GF-D8 (cell line): ENCODE data around the gene HOXA1.

ENCODE experiments used
- DNase-seq: peaks from one replicate; lab custom pipeline; 2025; lab: John Stamatoyannopoulos, UW

Gene HOXA1

GRCh38 chr7:27092819-27093110 is 3.0 kb downstream of the HOXA1 start:
- DNase-seq, result no peak

GRCh38 chr7:27091941-27092818 is 3.6 kb downstream of the HOXA1 start:
- DNase-seq, result no peak

GRCh38 chr7:27091105-27091504 is 4.7 kb downstream of the HOXA1 start:
- DNase-seq, result no peak

GRCh38 chr7:27088002-27088922 is 7.5 kb downstream of the HOXA1 start:
- DNase-seq, result no peak

GRCh38 chr7:27083646-27084045 is 12.2 kb downstream of the HOXA1 start:
- DNase-seq, result no peak

GRCh38 chr7:27082171-27082570 is 13.6 kb downstream of the HOXA1 start:
- no peak for DNase-seq

GRCh38 chr7:27080844-27081436 is 14.9 kb downstream of the HOXA1 start:
- DNase-seq, result no peak

- no peak for DNase-seq
Observed at GRCh38 chr7:27079234-27079975, 16.4 kb downstream of the HOXA1 start.

- no peak for DNase-seq
Observed at GRCh38 chr7:27078616-27079233, 17.1 kb downstream of the HOXA1 start.

GRCh38 chr7:27073076-27073475 is 22.7 kb downstream of the HOXA1 start:
- no peak for DNase-seq

GRCh38 chr7:27071622-27072390 is 24.0 kb downstream of the HOXA1 start:
- peak; percentile 49 for DNase-seq

GRCh38 chr7:27068259-27068658 is 27.5 kb downstream of the HOXA1 start:
- DNase-seq, result no peak

GRCh38 chr7:27066148-27066547 is 29.7 kb downstream of the HOXA1 start:
- DNase-seq, result no peak

GRCh38 chr7:27065709-27066108 is 30.1 kb downstream of the HOXA1 start:
- no peak for DNase-seq

- DNase-seq, result no peak
Observed at GRCh38 chr7:27064661-27065060, 31.1 kb downstream of the HOXA1 start.

- DNase-seq, result no peak
Observed at GRCh38 chr7:27064159-27064558, 31.6 kb downstream of the HOXA1 start.

- DNase-seq, result no peak
Observed at GRCh38 chr7:27062946-27063345, 32.9 kb downstream of the HOXA1 start.

- no peak for DNase-seq
Observed at GRCh38 chr7:27053153-27053552, 42.6 kb downstream of the HOXA1 start.

GRCh38 chr7:27051451-27051850 is 44.3 kb downstream of the HOXA1 start:
- no peak for DNase-seq

- no peak for DNase-seq
Observed at GRCh38 chr7:27048438-27048837, 47.4 kb downstream of the HOXA1 start.
